ENCODE data around the gene ZC3H7A. TPM values are rescaled to one million over a fixed set of nuclear protein-coding genes. Genes with fewer than 3 reads are reported as not detected.

The ZC3H7A gene
- total and polyA plus RNA-seq, 2 of the 13 experiments (the other 11 are each of a cell fraction or from before 2014, with no cell fraction given): 29.2 to 36.8 TPM

DNA sequence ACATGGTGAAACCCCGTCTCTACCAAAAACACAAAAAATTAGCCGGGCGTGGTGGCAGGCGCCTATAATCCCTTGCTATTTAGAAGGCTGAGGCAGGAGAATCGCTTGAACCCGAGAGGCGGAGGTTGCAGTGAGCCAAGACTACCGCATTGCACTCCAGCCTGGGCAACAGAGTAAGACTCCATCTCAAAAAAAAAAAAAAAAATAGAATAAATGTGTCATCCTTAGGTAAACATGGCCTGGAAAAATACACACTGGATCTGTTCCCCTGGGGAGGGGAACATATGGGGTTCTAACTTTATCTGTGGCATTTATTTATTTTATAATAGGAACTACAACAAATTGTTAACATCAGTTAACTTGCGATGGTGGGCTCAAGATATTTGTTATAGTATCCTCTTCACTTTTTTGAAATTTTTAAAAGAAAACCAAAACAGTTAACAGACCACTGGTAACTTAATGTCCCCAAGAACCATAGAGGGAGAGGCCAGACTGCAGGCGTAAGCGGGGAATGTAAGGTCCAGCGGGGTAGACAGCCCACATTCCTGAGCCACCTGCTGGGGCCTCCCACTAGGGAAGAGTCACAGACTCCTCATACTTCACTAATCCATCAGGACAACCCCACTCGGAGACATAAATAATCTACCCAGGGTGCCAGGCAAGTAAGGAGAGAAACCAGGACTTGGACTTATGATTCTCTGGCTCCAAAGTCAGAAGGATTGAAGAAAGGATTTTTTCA, 41.9 kb downstream of the ZC3H7A start (continued):
- no peak for TF ChIP-seq NFKB2 (CRISPR knock-in tag; IDR thresholded peaks at IDR 0.05; ENCODE audit: borderline replicate concordance)
- TF ChIP-seq, protein P1, sequence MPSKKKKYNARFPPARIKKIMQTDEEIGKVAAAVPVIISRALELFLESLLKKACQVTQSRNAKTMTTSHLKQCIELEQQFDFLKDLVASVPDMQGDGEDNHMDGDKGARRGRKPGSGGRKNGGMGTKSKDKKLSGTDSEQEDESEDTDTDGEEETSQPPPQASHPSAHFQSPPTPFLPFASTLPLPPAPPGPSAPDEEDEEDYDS (CRISPR knock-in tag; IDR thresholded peaks at IDR 0.05): no peak
- TF ChIP-seq TP53 (CRISPR knock-in tag; conservative IDR thresholded peaks at IDR 0.05): 0 out of 2 replicates have a peak, but pooled peaks have one; percentile 26
- TF ChIP-seq ZNF501 (CRISPR knock-in tag; IDR thresholded peaks at IDR 0.05): peak; percentile 20; the same call in 1 of the 2 replicates
- TF ChIP-seq HOMEZ (CRISPR knock-in tag; IDR thresholded peaks at IDR 0.05; ENCODE audit: low read depth): peak; percentile 18; the same call in 1 of the 2 replicates
- TF ChIP-seq, protein P2, sequence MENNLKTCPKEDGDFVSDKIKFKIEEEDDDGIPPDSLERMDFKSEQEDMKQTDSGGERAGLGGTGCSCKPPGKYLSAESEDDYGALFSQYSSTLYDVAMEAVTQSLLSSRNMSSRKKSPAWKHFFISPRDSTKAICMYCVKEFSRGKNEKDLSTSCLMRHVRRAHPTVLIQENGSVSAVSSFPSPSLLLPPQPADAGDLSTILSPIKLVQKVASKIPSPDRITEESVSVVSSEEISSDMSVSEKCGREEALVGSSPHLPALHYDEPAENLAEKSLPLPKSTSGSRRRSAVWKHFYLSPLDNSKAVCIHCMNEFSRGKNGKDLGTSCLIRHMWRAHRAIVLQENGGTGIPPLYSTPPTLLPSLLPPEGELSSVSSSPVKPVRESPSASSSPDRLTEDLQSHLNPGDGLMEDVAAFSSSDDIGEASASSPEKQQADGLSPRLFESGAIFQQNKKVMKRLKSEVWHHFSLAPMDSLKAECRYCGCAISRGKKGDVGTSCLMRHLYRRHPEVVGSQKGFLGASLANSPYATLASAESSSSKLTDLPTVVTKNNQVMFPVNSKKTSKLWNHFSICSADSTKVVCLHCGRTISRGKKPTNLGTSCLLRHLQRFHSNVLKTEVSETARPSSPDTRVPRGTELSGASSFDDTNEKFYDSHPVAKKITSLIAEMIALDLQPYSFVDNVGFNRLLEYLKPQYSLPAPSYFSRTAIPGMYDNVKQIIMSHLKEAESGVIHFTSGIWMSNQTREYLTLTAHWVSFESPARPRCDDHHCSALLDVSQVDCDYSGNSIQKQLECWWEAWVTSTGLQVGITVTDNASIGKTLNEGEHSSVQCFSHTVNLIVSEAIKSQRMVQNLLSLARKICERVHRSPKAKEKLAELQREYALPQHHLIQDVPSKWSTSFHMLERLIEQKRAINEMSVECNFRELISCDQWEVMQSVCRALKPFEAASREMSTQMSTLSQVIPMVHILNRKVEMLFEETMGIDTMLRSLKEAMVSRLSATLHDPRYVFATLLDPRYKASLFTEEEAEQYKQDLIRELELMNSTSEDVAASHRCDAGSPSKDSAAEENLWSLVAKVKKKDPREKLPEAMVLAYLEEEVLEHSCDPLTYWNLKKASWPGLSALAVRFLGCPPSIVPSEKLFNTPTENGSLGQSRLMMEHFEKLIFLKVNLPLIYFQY (CRISPR knock-in tag; IDR thresholded peaks at IDR 0.05; ENCODE audit: borderline replicate concordance): no peak
- TF ChIP-seq CHCHD3 (CRISPR knock-in tag; IDR thresholded peaks at IDR 0.05): no peak
- no peak for TF ChIP-seq KDM3A (CRISPR knock-in tag; IDR thresholded peaks at IDR 0.05; ENCODE audit: low read depth)
- TF ChIP-seq RFX5 (IDR thresholded peaks at IDR 0.05; ENCODE audit: low read depth, low read length): 0 out of 2 replicates have a peak, but pooled peaks have one; percentile 9
- TF ChIP-seq FOXA1 (IDR thresholded peaks at IDR 0.05): peak; percentile 72
- peak; percentile 54 for TF ChIP-seq FOXA1 (CRISPR knock-in tag; IDR thresholded peaks at IDR 0.05)
- TF ChIP-seq ZNF891 (CRISPR knock-in tag; IDR thresholded peaks at IDR 0.05): no peak
- TF ChIP-seq, protein P3, sequence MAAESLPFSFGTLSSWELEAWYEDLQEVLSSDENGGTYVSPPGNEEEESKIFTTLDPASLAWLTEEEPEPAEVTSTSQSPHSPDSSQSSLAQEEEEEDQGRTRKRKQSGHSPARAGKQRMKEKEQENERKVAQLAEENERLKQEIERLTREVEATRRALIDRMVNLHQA (CRISPR knock-in tag; IDR thresholded peaks at IDR 0.05): no peak
- TF ChIP-seq TEF (CRISPR knock-in tag; IDR thresholded peaks at IDR 0.05): no peak
- TF ChIP-seq FOXA3 (CRISPR knock-in tag; IDR thresholded peaks at IDR 0.05): peak; percentile 83; the same call in 1 of the 2 replicates
- no peak for TF ChIP-seq ELF4 (CRISPR knock-in tag; IDR thresholded peaks at IDR 0.05; ENCODE audit: borderline replicate concordance)
- peak; percentile 54; the same call in 1 of the 2 replicates for TF ChIP-seq POGZ (CRISPR knock-in tag; IDR thresholded peaks at IDR 0.05)
- 0 out of 4 replicates have a peak, but pooled peaks of 1 of the 2 experiments have one; percentile 9 for TF ChIP-seq HMGXB4 (CRISPR knock-in tag; IDR thresholded peaks at IDR 0.05; ENCODE audit: borderline replicate concordance in 1 of 2, low read depth in 1 of 2)
- no peak for TF ChIP-seq ZEB1 (IDR thresholded peaks at IDR 0.05; ENCODE audit: insufficient replicate concordance, low read depth)
- TF ChIP-seq ZNF317 (CRISPR knock-in tag; IDR thresholded peaks at IDR 0.05): peak; percentile 46; the same call in 1 of the 2 replicates
- 0 out of 2 replicates have a peak, but pooled peaks have one; percentile 22 for TF ChIP-seq ZNF20 (CRISPR knock-in tag; IDR thresholded peaks at IDR 0.05)

All from HepG2 (cell line).